CD14-positive monocyte (primary cell): Measurements from ENCODE around the gene ZNF26. TPM values are rescaled to one million over a fixed set of nuclear protein-coding genes. Genes with fewer than 3 reads are reported as not detected.

ENCODE experiments used
- DNase-seq, 3 donors: peaks; one replicate each; pipeline ENCODE4 v3.0.0-alpha.2; 2011 to 2022
- H2AFZ ChIP-seq: 2 replicates; pipeline ENCODE4 v1.6.0; 2012; ENCODE audit warnings: mild to moderate bottlenecking, low read depth, low read length, inconsistent platforms; ENCODE audit not compliant: insufficient read depth, poor library complexity, severe bottlenecking
- H3K27ac ChIP-seq, 2 donors: 1 replicate in 1 of 2; 2 replicates in 1 of 2; pipeline ENCODE4 v1.5.1; 2012 to 2013; ENCODE audit warnings: low read length in 2 of 2, control low read depth in 1 of 2, inconsistent platforms in 1 of 2, low read depth in 1 of 2, mild to moderate bottlenecking in 1 of 2
- H3K27me3 ChIP-seq, 2 donors: one replicate each; pipeline versions ENCODE4 v1.6.0 to v1.6.1; 2011 to 2013; ENCODE audit warnings: low read length in 2 of 2; ENCODE audit not compliant: control insufficient read depth in 2 of 2, insufficient read depth in 2 of 2
- H3K36me3 ChIP-seq, 2 donors: replicated peaks in 1 of 2; 1 replicate in 1 of 2; 2 replicates in 1 of 2; pipeline versions ENCODE4 v1.5.1 to v1.6.1; 2012 to 2013; ENCODE audit warnings: low read length in 2 of 2, control low read depth in 1 of 2, inconsistent platforms in 1 of 2, mild to moderate bottlenecking in 1 of 2; ENCODE audit not compliant: insufficient read depth in 2 of 2, control insufficient read depth in 1 of 2
- H3K4me1 ChIP-seq, 2 donors: 1 replicate in 1 of 2; 2 replicates in 1 of 2; pipeline versions ENCODE4 v1.5.1 to v1.6.1; 2012 to 2013; ENCODE audit warnings: low read length in 2 of 2, control low read depth in 1 of 2, inconsistent platforms in 1 of 2, mild to moderate bottlenecking in 1 of 2, moderate library complexity in 1 of 2; ENCODE audit not compliant: insufficient read depth in 2 of 2, control insufficient read depth in 1 of 2
- H3K4me2 ChIP-seq: replicated peaks from 2 replicates; pipeline ENCODE3; 2012; ENCODE audit warnings: low read length, moderate library complexity, mild to moderate bottlenecking; ENCODE audit not compliant: poor library complexity, severe bottlenecking; ENCODE audit errors: extremely low read depth
- H3K4me3 ChIP-seq, 3 experiments: fragments of 200-600 bp in 1 of 3; sonication (generic) in 1 of 3; replicated peaks in 1 of 3; 1 replicate in 2 of 3; 2 replicates in 1 of 3; pipeline ENCODE4 v1.5.1; 2011 to 2013; ENCODE audit warnings: low read length in 3 of 3, mild to moderate bottlenecking in 3 of 3, control low read depth in 2 of 3, low read depth in 2 of 3, inconsistent platforms in 1 of 3, moderate library complexity in 1 of 3
- H3K79me2 ChIP-seq: 2 replicates; pipeline ENCODE4 v1.6.0; 2012; ENCODE audit warnings: mild to moderate bottlenecking, control low read depth, inconsistent platforms, low read length, moderate library complexity; ENCODE audit not compliant: insufficient read depth
- H3K9ac ChIP-seq: 2 replicates; pipeline ENCODE4 v1.6.0; 2017; ENCODE audit warnings: low read length, mild to moderate bottlenecking; ENCODE audit not compliant: insufficient read depth, poor library complexity, severe bottlenecking
- H3K9me3 ChIP-seq, 2 donors: replicated peaks in 1 of 2; 1 replicate in 1 of 2; 2 replicates in 1 of 2; pipeline versions ENCODE4 v1.5.1 to v1.6.1; 2012 to 2013; ENCODE audit warnings: low read length in 2 of 2, control low read depth in 1 of 2; ENCODE audit not compliant: control insufficient read depth in 1 of 2, insufficient read depth in 1 of 2
- H4K20me1 ChIP-seq: 2 replicates; pipeline ENCODE4 v1.6.0; 2012; ENCODE audit warnings: mild to moderate bottlenecking, low read length, control low read depth, moderate library complexity; ENCODE audit not compliant: insufficient read depth
- H3K27ac Mint-ChIP-seq, 7 donors: one replicate each; pipeline ENCODE4 v1.8.0; 2020; ENCODE audit warnings: mild to moderate bottlenecking in 7 of 7, mixed read lengths in 7 of 7, moderate library complexity in 6 of 7, inconsistent platforms in 2 of 7
- H3K27me3 Mint-ChIP-seq, 3 donors: one replicate each; pipeline ENCODE4 v1.8.0; 2021 to 2022; ENCODE audit warnings: low read depth in 3 of 3, mild to moderate bottlenecking in 3 of 3, mixed read lengths in 3 of 3, moderate library complexity in 3 of 3, inconsistent platforms in 1 of 3
- H3K36me3 Mint-ChIP-seq, 2 donors: one replicate each; pipeline ENCODE4 v1.8.0; 2020; ENCODE audit warnings: mixed read lengths in 2 of 2, inconsistent platforms in 1 of 2, mild to moderate bottlenecking in 1 of 2
- H3K4me1 Mint-ChIP-seq: one replicate; pipeline ENCODE4 v1.8.0; 2020; ENCODE audit warnings: mild to moderate bottlenecking, mixed read lengths
- H3K4me3 Mint-ChIP-seq, 2 donors: one replicate each; pipeline ENCODE4 v1.8.0; 2020; ENCODE audit warnings: mild to moderate bottlenecking in 2 of 2, mixed read lengths in 2 of 2, moderate library complexity in 1 of 2
- H3K9me3 Mint-ChIP-seq, 7 donors: one replicate each; pipeline ENCODE4 v1.8.0; 2020 to 2022; ENCODE audit warnings: mixed read lengths in 7 of 7, mild to moderate bottlenecking in 6 of 7, moderate library complexity in 6 of 7, inconsistent platforms in 2 of 7
- CTCF ChIP-seq: fragments of 200-600 bp; IDR thresholded peaks from one replicate; pipeline ENCODE4 v1.8.0; 2022; ENCODE audit warnings: antibody characterized with exemption, mild to moderate bottlenecking
- WGBS: methylation state at CpG from one replicate; pipeline ENCODE4 v1.1.5; 2013; ENCODE audit warnings: missing lambda C conversion rate; ENCODE audit not compliant: insufficient coverage; 5-methylcytosine and 5-hydroxymethylcytosine counted together
- intact Hi-C, 2 donors: fragments of 100-400 bp; cut with micrococcal nuclease; formaldehyde crosslinking; loops; one replicate each; pipeline versions ENCODE4 v1.15.0 to v1.15.1; 2023
- polyA plus RNA-seq, 3 donors: library from polyadenylated mRNA; depleted of rRNA in 1 of 3; unstranded in 2 of 3; stranded (reverse) in 1 of 3; fragments of 300-500 nt in 2 of 3; fragments of >200 nt in 1 of 3; fragmentation: Illumina TruSeq in 2 of 3; gene quantifications; 1 replicate in 2 of 3; 2 replicates in 1 of 3; pipeline ENCODE4 v1.2.3, GENCODE V29; 2012 to 2021

ZNF26 gene
- polyA plus RNA-seq, 3 donors: 3.3 to 17.6 (median 3.8) TPM

GRCh38 chr12:132946246-132946820 is 39.8 kb upstream of the ZNF26 start:
- H3K4me3 ChIP-seq: peak overlapping the region in 1 of 3 experiments; percentile 6
- H3K79me2 ChIP-seq: no peaks in the 10 kb centered on the region
- H4K20me1 ChIP-seq: no peaks in the 10 kb centered on the region
- H3K9me3 ChIP-seq: peaks cover 93 to 99% of the 10 kb centered on the region in 2 donors
- WGBS: 94% methylated on average over 6 of the region's 8 CpGs
- H3K4me1 ChIP-seq: no peaks in the 10 kb centered on the region
- H3K27ac ChIP-seq: no peak overlapping the region
- intact Hi-C loops: loop anchor here in 1 of 2 donors (5.0 kb wide), 1 partner anchor 34 kb away; no protein-coding TSS in a partner anchor
- no peak for TF ChIP-seq CTCF
- no peak overlapping the region for H2AFZ ChIP-seq
- no peaks in the 10 kb centered on the region for H3K27me3 Mint-ChIP-seq
- no peak overlapping the region for H3K9ac ChIP-seq
- no peak for DNase-seq
- H3K27ac Mint-ChIP-seq: no peak overlapping the region
- H3K9me3 Mint-ChIP-seq: peaks cover 36 to 63% (median 57%) of the 10 kb centered on the region in 7 donors
- H3K4me2 ChIP-seq: no peak overlapping the region
- no peaks in the 10 kb centered on the region for H3K4me1 Mint-ChIP-seq
- peaks cover 59 to 85% of the 10 kb centered on the region in 2 donors for H3K36me3 Mint-ChIP-seq
- peaks cover 40 to 87% of the 10 kb centered on the region in 2 donors for H3K36me3 ChIP-seq
- no peaks in the 10 kb centered on the region for H3K27me3 ChIP-seq
- H3K4me3 Mint-ChIP-seq: no peak overlapping the region

GRCh38 chr12:132948146-132949066 is 37.8 kb upstream of the ZNF26 start:
- peaks cover 49 to 64% of the 10 kb centered on the region in 2 donors for H3K36me3 Mint-ChIP-seq
- H3K4me3 Mint-ChIP-seq: no peak overlapping the region
- peaks cover 15 to 55% (median 36%) of the 10 kb centered on the region in 7 donors for H3K9me3 Mint-ChIP-seq
- Histone ChIP-seq H3K9ac (no peak overlapping the region), H3K9me3 (peaks cover 93 to 99% of the 10 kb centered on the region in 2 donors), H3K36me3 (peaks cover 28 to 74% of the 10 kb centered on the region in 2 donors), H3K27me3 (no peaks in the 10 kb centered on the region), H2AFZ (no peak overlapping the region), H4K20me1 (no peaks in the 10 kb centered on the region), H3K4me1 (no peaks in the 10 kb centered on the region), H3K4me2 (no peak overlapping the region), H3K27ac (no peak overlapping the region), H3K79me2 (no peaks in the 10 kb centered on the region), H3K4me3 (peak overlapping the region in 1 of 3 experiments; percentile 18)
- intact Hi-C loops: loop anchor here in 1 of 2 donors (5.0 kb wide), 1 partner anchor 36 kb away; no protein-coding TSS in a partner anchor
- H3K27me3 Mint-ChIP-seq: no peaks in the 10 kb centered on the region
- TF ChIP-seq CTCF: no peak
- H3K27ac Mint-ChIP-seq: no peak overlapping the region
- no peak for DNase-seq
- 98% methylated on average over 25 of the region's 29 CpGs for WGBS
- H3K4me1 Mint-ChIP-seq: no peaks in the 10 kb centered on the region
